GM12801 (cell line): Measurements from ENCODE around the gene CASTOR1.

ENCODE experiments used
- CTCF ChIP-seq: IDR thresholded peaks from one replicate; pipeline ENCODE4 v1.5.1; 2011; ENCODE audit warnings: control low read depth; ENCODE audit not compliant: insufficient read length; ENCODE audit errors: extremely low read depth

The CASTOR1 gene

DNA sequence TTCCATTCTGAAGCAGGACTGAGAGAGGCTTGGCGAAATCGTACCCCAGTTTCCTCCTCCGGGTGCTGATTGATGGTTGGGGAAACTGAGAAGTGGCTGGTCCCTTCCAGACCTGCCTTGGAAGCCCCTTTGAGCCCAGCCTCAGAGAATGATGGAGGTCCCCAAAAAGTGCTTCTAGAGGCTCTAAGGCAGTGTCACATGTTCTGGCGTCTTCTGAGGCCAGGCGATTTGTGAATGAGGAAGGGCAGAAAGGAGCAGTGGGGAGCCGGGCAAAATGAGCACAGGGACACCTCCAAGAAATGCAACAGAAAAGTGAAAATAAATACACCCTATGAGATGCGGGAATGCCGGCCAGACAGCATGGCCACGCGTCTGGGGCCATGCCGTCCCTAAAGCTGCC lies 41.7 kb downstream of the CASTOR1 start:
- TF ChIP-seq CTCF, result no peak

DNA sequence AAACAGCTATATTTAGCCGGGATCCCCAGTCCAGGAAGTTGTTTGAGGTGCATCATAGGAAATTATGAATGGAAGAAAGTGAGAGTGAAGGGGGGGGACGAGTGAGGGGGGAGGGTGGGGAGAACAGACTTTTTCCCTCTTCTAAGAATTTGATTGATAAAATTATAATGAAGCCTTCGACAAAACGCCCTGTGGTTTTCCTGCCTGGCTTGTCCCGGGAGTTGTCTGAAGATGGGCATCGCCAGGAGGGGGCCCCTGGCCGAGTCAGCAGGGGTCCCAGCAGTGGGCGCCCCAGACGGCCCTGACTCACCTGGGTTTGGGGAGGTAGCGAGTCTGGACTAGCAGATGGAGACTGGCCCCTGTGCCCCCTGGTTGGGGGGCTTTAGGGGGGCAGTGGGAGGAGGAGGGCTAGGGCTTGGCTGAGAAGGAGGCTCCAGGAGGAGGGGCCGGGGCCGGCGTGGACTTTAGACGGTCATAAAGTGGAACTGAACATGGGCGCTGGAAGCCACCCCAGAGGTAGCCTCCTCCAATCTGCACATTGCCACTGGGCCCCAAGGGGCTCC lies 42.4 kb downstream of the CASTOR1 start:
- TF ChIP-seq CTCF, result no peak

- no peak for TF ChIP-seq CTCF
Measured at GRCh38 chr22:30245985-30246813, 43.1 kb downstream of the CASTOR1 start, which contains the start of gene LIF. LIF (minus strand) TSS chr22:30246759; CDS start chr22:30246695, 64 bp downstream.

GRCh38 chr22:30245181-30245984 lies 43.9 kb downstream of the CASTOR1 start:
- no peak for TF ChIP-seq CTCF

DNA sequence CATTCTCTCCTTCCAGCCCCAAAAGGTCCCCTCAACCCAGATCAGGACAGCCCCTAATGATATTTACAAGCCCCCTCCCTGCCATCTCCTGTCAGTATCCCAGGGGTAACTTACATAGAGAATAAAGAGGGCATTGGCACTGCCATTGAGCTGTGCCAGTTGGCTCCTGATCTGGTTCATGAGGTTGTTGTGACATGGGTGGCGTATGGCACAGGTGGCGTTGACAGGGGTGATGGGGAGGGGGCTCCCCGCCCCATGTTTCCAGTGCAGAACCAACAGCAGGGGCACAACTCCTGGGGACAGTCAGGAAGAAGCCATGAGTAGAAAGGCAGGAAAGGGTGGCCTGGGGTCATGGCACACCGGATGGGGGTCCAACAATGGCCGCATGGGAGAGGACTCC lies 44.7 kb downstream of the CASTOR1 start:
- no peak for TF ChIP-seq CTCF

GRCh38 chr22:30244066-30244465 lies 45.2 kb downstream of the CASTOR1 start:
- TF ChIP-seq CTCF, result no peak

- no peak for TF ChIP-seq CTCF
Measured at GRCh38 chr22:30243661-30244060, 45.6 kb downstream of the CASTOR1 start.
